H1 (cell line): ENCODE data around the gene PPP1R14B. TPM values are rescaled to one million over a fixed set of nuclear protein-coding genes. Genes with fewer than 3 reads are reported as not detected.
A peak's percentile ranks its signal among the peaks of the same experiment; 100 is the strongest.

Source experiments
- CTCF ChIA-PET: fragments of 300-600 bp; sonication (Branson Sonifier 250); formaldehyde crosslinking; loops from one replicate; lab custom pipeline; 2021; ENCODE audit not compliant: partially characterized antibody; lab: Charles Lee
- POLR2A ChIA-PET: fragments of 300-600 bp; sonication (Branson Sonifier 250); formaldehyde crosslinking; loops from one replicate; lab custom pipeline; 2021; ENCODE audit warnings: inconsistent platforms; ENCODE audit not compliant: partially characterized antibody; lab: Charles Lee
- DNase-seq, 2 experiments: peaks; one replicate each; pipeline versions ENCODE4 v3.0.0 to v3.0.0-alpha.2; 2010 to 2022; ENCODE audit warnings: low spot score in 2 of 2, low read depth in 1 of 2, mixed read lengths in 1 of 2
- FAIRE-seq: peaks from 2 replicates; lab custom pipeline; 2011; peaks lifted over from hg19 to GRCh38; lab: Jason Lieb, UNC
- H2AFZ ChIP-seq: 2 replicates; pipeline ENCODE4 v1.8.1; 2012; ENCODE audit warnings: low read length, inconsistent platforms
- H2AK5ac ChIP-seq: 2 replicates; pipeline ENCODE4 v1.6.1; 2013; ENCODE audit warnings: low read depth, low read length
- H2BK120ac ChIP-seq: replicated peaks from 2 replicates; pipeline ENCODE3; 2013; ENCODE audit warnings: low read depth, low read length, inconsistent platforms
- H2BK12ac ChIP-seq: 2 replicates; pipeline ENCODE4 v1.6.1; 2013; ENCODE audit warnings: low read depth, low read length
- H2BK15ac ChIP-seq: 2 replicates; pipeline ENCODE4 v1.6.1; 2013; ENCODE audit warnings: low read length
- H2BK20ac ChIP-seq: 2 replicates; pipeline ENCODE4 v1.6.1; 2013; ENCODE audit warnings: low read length
- H2BK5ac ChIP-seq: 2 replicates; pipeline ENCODE4 v1.6.1; 2013; ENCODE audit warnings: low read depth, low read length
- H3K14ac ChIP-seq: 2 replicates; pipeline ENCODE4 v1.6.1; 2013; ENCODE audit warnings: inconsistent platforms; ENCODE audit not compliant: insufficient read length
- H3K18ac ChIP-seq: 2 replicates; pipeline ENCODE4 v1.6.1; 2013; ENCODE audit warnings: low read length; ENCODE audit errors: extremely low read depth
- H3K23ac ChIP-seq: 2 replicates; pipeline ENCODE4 v1.6.1; 2013; ENCODE audit warnings: inconsistent platforms; ENCODE audit not compliant: insufficient read length
- H3K23me2 ChIP-seq: 2 replicates; pipeline ENCODE4 v1.6.1; 2013; ENCODE audit warnings: low read depth, low read length
- H3K27ac ChIP-seq: 2 replicates; pipeline ENCODE4 v1.6.1; 2011; ENCODE audit warnings: low read depth, low read length, inconsistent platforms
- H3K27me3 ChIP-seq, 4 experiments: replicated peaks in 1 of 4; 1 replicate in 1 of 4; 2 replicates in 3 of 4; pipeline versions ENCODE4 v1.6.1 to v1.8.1; 2011 to 2013; ENCODE audit warnings: low read length in 3 of 4, mild to moderate bottlenecking in 3 of 4, inconsistent platforms in 2 of 4, mixed read lengths in 2 of 4, moderate library complexity in 1 of 4; ENCODE audit not compliant: control insufficient read depth in 3 of 4, insufficient read depth in 3 of 4; ENCODE audit errors: extremely low read depth in 1 of 4
- H3K36me3 ChIP-seq, 4 experiments: 2 replicates each; pipeline versions ENCODE4 v1.6.1 to v1.8.1; 2011 to 2013; ENCODE audit warnings: mild to moderate bottlenecking in 4 of 4, low read length in 3 of 4, moderate library complexity in 2 of 4, control low read depth in 1 of 4, inconsistent platforms in 1 of 4; ENCODE audit not compliant: insufficient read depth in 4 of 4, control insufficient read depth in 2 of 4
- H3K4ac ChIP-seq: replicated peaks from 2 replicates; pipeline ENCODE3; 2013; ENCODE audit warnings: low read length, low read depth, mixed read lengths, inconsistent platforms; ENCODE audit not compliant: insufficient read length
- H3K4me1 ChIP-seq, 4 experiments: replicated peaks in 1 of 4; 1 replicate in 1 of 4; 2 replicates in 3 of 4; pipeline versions ENCODE4 v1.6.1 to v1.8.1; 2011 to 2013; ENCODE audit warnings: low read length in 3 of 4, inconsistent platforms in 2 of 4, mixed read lengths in 1 of 4; ENCODE audit not compliant: insufficient read depth in 4 of 4, control insufficient read depth in 3 of 4
- H3K4me2 ChIP-seq, 2 experiments: 2 replicates each; pipeline versions ENCODE4 v1.6.1 to v1.8.1; 2011 to 2013; ENCODE audit warnings: low read depth in 2 of 2, low read length in 2 of 2, control low read depth in 1 of 2, inconsistent platforms in 1 of 2, mild to moderate bottlenecking in 1 of 2; ENCODE audit not compliant: insufficient read depth in 1 of 2
- H3K4me3 ChIP-seq, 4 experiments: fragments of 200-600, 300-600 bp in 1 of 4; sonication (generic), shearing (Covaris generic), sonication (Bioruptor Twin) in 1 of 4; 2 replicates each; pipeline versions ENCODE4 v1.5.1 to v1.8.1; 2011 to 2016; ENCODE audit warnings: low read length in 4 of 4, low read depth in 3 of 4, control low read depth in 2 of 4, inconsistent platforms in 2 of 4, mild to moderate bottlenecking in 2 of 4, mixed read lengths in 1 of 4, moderate library complexity in 1 of 4; ENCODE audit not compliant: insufficient read depth in 2 of 4; ENCODE audit errors: extremely low read depth in 1 of 4
- H3K56ac ChIP-seq: replicated peaks from 2 replicates; pipeline ENCODE3; 2013; ENCODE audit warnings: low read depth, mild to moderate bottlenecking, mixed read lengths, low read length, inconsistent platforms; ENCODE audit not compliant: insufficient read length
- H3K79me1 ChIP-seq: 2 replicates; pipeline ENCODE4 v1.6.1; 2013; ENCODE audit warnings: low read depth, low read length, control low read depth
- H3K79me2 ChIP-seq, 2 experiments: 2 replicates each; pipeline versions ENCODE4 v1.6.1 to v1.8.1; 2012 to 2013; ENCODE audit warnings: low read length in 2 of 2, mild to moderate bottlenecking in 2 of 2, inconsistent platforms in 1 of 2; ENCODE audit not compliant: insufficient read depth in 2 of 2, control insufficient read depth in 1 of 2
- H3K9ac ChIP-seq, 4 experiments: replicated peaks in 1 of 4; 1 replicate in 1 of 4; 2 replicates in 3 of 4; pipeline versions ENCODE4 v1.6.1 to v1.8.1; 2011 to 2013; ENCODE audit warnings: low read depth in 3 of 4, low read length in 3 of 4, control low read depth in 2 of 4, mild to moderate bottlenecking in 2 of 4, moderate library complexity in 2 of 4, inconsistent platforms in 1 of 4; ENCODE audit errors: extremely low read depth in 1 of 4
- H3K9me3 ChIP-seq, 2 experiments: 2 replicates each; pipeline versions ENCODE4 v1.6.1 to v1.8.1; 2012 to 2013; ENCODE audit warnings: mild to moderate bottlenecking in 2 of 2, moderate library complexity in 2 of 2, control low read depth in 1 of 2, inconsistent platforms in 1 of 2, low read depth in 1 of 2, low read length in 1 of 2, mixed read lengths in 1 of 2; ENCODE audit not compliant: insufficient read depth in 2 of 2
- H4K20me1 ChIP-seq, 2 experiments: replicated peaks in 1 of 2; 2 replicates each; pipeline versions ENCODE3 to v1.8.1; 2011 to 2013; ENCODE audit warnings: inconsistent platforms in 2 of 2, low read length in 2 of 2, mild to moderate bottlenecking in 1 of 2; ENCODE audit not compliant: insufficient read depth in 2 of 2, control insufficient read depth in 1 of 2
- H4K5ac ChIP-seq: 2 replicates; pipeline ENCODE4 v1.6.1; 2013; ENCODE audit warnings: low read length, low read depth, mixed read lengths, inconsistent platforms; ENCODE audit not compliant: insufficient read length
- H4K8ac ChIP-seq: 2 replicates; pipeline ENCODE4 v1.8.0; 2013; ENCODE audit warnings: mild to moderate bottlenecking, moderate library complexity, low read length, inconsistent platforms; ENCODE audit not compliant: insufficient read depth; ENCODE audit errors: extremely low read depth
- H4K91ac ChIP-seq: replicated peaks from 2 replicates; pipeline ENCODE3; 2013; ENCODE audit warnings: low read length, mixed read lengths, inconsistent platforms; ENCODE audit not compliant: insufficient read length
- POLR2AphosphoS5 ChIP-seq: IDR thresholded peaks from 2 replicates; pipeline ENCODE4 v1.6.1; 2011; ENCODE audit warnings: low read depth, low read length
- TBP ChIP-seq: IDR thresholded peaks from 2 replicates; pipeline ENCODE4 v1.6.1; 2011; ENCODE audit warnings: low read depth, low read length, improper control_type of control experiment
- WGBS, 2 experiments: shearing (Covaris generic) in 1 of 2; methylation state at CpG; one replicate each; pipeline versions ENCODE4 v1.1.6 to v1.1.7; 2013 to 2015; ENCODE audit warnings: low lambda C conversion rate in 2 of 2, mixed read lengths in 2 of 2, inconsistent platforms in 1 of 2, low coverage in 1 of 2, missing lambda C conversion rate in 1 of 2; ENCODE audit not compliant: insufficient replicate concordance in 2 of 2, insufficient coverage in 1 of 2, insufficient read length in 1 of 2; ENCODE audit errors: extremely low coverage in 1 of 2, missing lambda C conversion rate in 1 of 2; 5-methylcytosine and 5-hydroxymethylcytosine counted together
- polyA plus RNA-seq, 7 experiments: library from polyadenylated mRNA; depleted of rRNA in 3 of 7; stranded (reverse) in 5 of 7; unstranded in 2 of 7; fragments of >200 nt in 5 of 7; fragments of 200-250 nt in 2 of 7; gene quantifications; 1 replicate in 5 of 7; 2 replicates in 1 of 7; 4 replicates in 1 of 7; pipeline versions ENCODE4 v1.2.1 to v1.2.3, GENCODE V29; 2011 to 2013; ENCODE audit warnings: missing spikeins in 2 of 7, mixed read lengths in 2 of 7
- total RNA-seq: library from RNA; stranded (reverse); fragmentation: NEBNext Ultra II Directional; extraction: Animal tissue kit (Norgen Biotek cat#: 25700); gene quantifications from 2 replicates; pipeline ENCODE4 v1.2.1, GENCODE V29; 2021

PPP1R14B gene
- total and polyA plus RNA-seq, 2 of the 8 experiments (the other 6 are each of a cell fraction or from before 2014, with no cell fraction given): 265 to 419 TPM

DNA sequence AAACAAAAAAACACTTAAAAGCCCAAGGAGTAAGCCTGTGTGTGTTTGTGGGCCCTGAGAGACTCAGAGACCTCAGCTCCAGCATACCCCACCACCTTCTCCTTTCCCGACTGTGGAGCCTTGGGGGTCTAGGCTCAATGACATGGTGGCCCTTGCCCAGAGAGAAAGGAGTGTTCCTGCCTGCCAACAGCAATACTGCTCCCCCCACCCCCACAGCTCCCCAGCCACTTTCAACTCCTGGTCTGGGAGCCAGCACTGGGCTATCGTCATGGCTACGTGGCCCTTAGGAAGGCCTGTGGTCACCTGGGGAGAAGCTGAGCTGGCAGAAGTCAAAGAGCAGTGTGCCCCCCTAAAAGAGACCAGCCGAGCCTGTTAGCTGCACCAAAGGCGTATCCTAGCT, 2.6 kb downstream of the PPP1R14B start:
- H2AK5ac ChIP-seq: no peak overlapping the region
- WGBS, 2 experiments: 74% methylated on average over 5 of the region's 5 CpGs; no CpG with 5 or more reads in 1 of the 2 experiments
- no peak overlapping the region for H3K4me3 ChIP-seq
- no peak overlapping the region for H2BK20ac ChIP-seq
- H4K91ac ChIP-seq: no peak overlapping the region
- H3K36me3 ChIP-seq: peaks cover 0 to 17% (median 4%) of the 10 kb centered on the region in 4 experiments; a peak in 4 of 8 replicates
- TF ChIP-seq POLR2AphosphoS5: peak; percentile 56; the same call in 1 of the 2 replicates
- TF ChIP-seq TBP: no peak
- TF ChIP-seq, all 59 proteins: peak for 1
- CTCF ChIA-PET: interaction anchor here (0.8 to 10.0 kb wide), 13 partner anchors 12 to 59 kb away, joined by 3 to 102 read pairs (median 4); partner anchors contain the start of genes CATSPERZ, ESRRA, FERMT3 and NUDT22
- no peaks in the 10 kb centered on the region for H3K9me3 ChIP-seq
- H3K4me2 ChIP-seq: no peak overlapping the region; a peak in 1 of 4 replicates
- no peak overlapping the region for H4K5ac ChIP-seq
- no peak overlapping the region for H3K4ac ChIP-seq
- H3K23ac ChIP-seq: no peak overlapping the region
- no peaks in the 10 kb centered on the region for H3K27me3 ChIP-seq
- FAIRE-seq (no peak), DNase-seq (no peak)
- H2AFZ ChIP-seq: no peak overlapping the region
- peaks cover 0 to 13% of the 10 kb centered on the region in 2 experiments for H4K20me1 ChIP-seq
- H4K8ac ChIP-seq: 0 out of 2 replicates have a peak overlapping the region, but pooled peaks have one; percentile 20
- POLR2A ChIA-PET: interaction anchor here (1.0 to 13.1 kb wide), 16 partner anchors 7 to 96 kb away, joined by 3 to 352 read pairs (median 21); partner anchors contain the start of genes BAD, CCDC88B, DNAJC4 and FERMT3
- H3K14ac ChIP-seq: no peak overlapping the region
- H3K79me1 ChIP-seq: peaks cover 6% of the 10 kb centered on the region
- peaks cover 0 to 32% (median 25%) of the 10 kb centered on the region in 4 experiments; a peak in 6 of 7 replicates for H3K4me1 ChIP-seq
- H3K9ac ChIP-seq: no peak overlapping the region
- H2BK120ac ChIP-seq: no peak overlapping the region
- no peak overlapping the region for H2BK12ac ChIP-seq
- H3K56ac ChIP-seq: no peak overlapping the region
- H3K18ac ChIP-seq: no peak overlapping the region
- H3K23me2 ChIP-seq: peaks cover 20% of the 10 kb centered on the region
- no peak overlapping the region for H3K27ac ChIP-seq
- H3K79me2 ChIP-seq: peaks cover 6 to 21% of the 10 kb centered on the region in 2 experiments; a peak in 3 of 4 replicates
- H2BK5ac ChIP-seq: no peak overlapping the region
- no peak overlapping the region for H2BK15ac ChIP-seq
